Neuronal stem cell (in vitro differentiated cells): ENCODE data around the gene PCNX3.

Experiments
- DNase-seq: peaks from one replicate; pipeline ENCODE4 v3.0.0-alpha.2; 2013; ENCODE audit warnings: low spot score
- H2AFZ ChIP-seq: one replicate; pipeline ENCODE4 v1.6.1; 2013; ENCODE audit warnings: mild to moderate bottlenecking, low read length, inconsistent platforms
- H2AK5ac ChIP-seq: 2 replicates; pipeline ENCODE4 v1.6.1; 2013; ENCODE audit warnings: low read depth, mild to moderate bottlenecking, inconsistent platforms, low read length, moderate library complexity, mixed read lengths
- H2BK120ac ChIP-seq: 2 replicates; pipeline ENCODE4 v1.6.1; 2013; ENCODE audit warnings: low read depth, mild to moderate bottlenecking, inconsistent platforms, low read length, moderate library complexity, mixed read lengths
- H2BK12ac ChIP-seq: one replicate; pipeline ENCODE4 v1.6.1; 2013; ENCODE audit warnings: low read length, inconsistent platforms
- H2BK15ac ChIP-seq: 2 replicates; pipeline ENCODE4 v1.6.1; 2013; ENCODE audit warnings: mild to moderate bottlenecking, low read length, inconsistent platforms, mixed read lengths
- H2BK5ac ChIP-seq: one replicate; pipeline ENCODE4 v1.6.1; 2013; ENCODE audit warnings: inconsistent platforms, mild to moderate bottlenecking, low read length, moderate library complexity
- H3K14ac ChIP-seq: one replicate; pipeline ENCODE4 v1.6.1; 2013; ENCODE audit warnings: low read length, inconsistent platforms
- H3K18ac ChIP-seq: 2 replicates; pipeline ENCODE4 v1.6.1; 2013; ENCODE audit warnings: low read length, inconsistent platforms
- H3K23ac ChIP-seq: 2 replicates; pipeline ENCODE4 v1.6.1; 2013; ENCODE audit warnings: low read depth, mild to moderate bottlenecking, mixed read lengths, low read length, inconsistent platforms; ENCODE audit not compliant: poor library complexity
- H3K27ac ChIP-seq: replicated peaks from 3 replicates; pipeline ENCODE4 v1.5.1; 2013; ENCODE audit warnings: low read length, inconsistent platforms
- H3K27me3 ChIP-seq, 3 experiments: 2 replicates each; pipeline ENCODE4 v1.6.1; 2013; ENCODE audit warnings: low read length in 3 of 3, mild to moderate bottlenecking in 2 of 3, inconsistent platforms in 1 of 3, low read depth in 1 of 3, mixed read lengths in 1 of 3, moderate library complexity in 1 of 3; ENCODE audit not compliant: control insufficient read depth in 3 of 3, insufficient read depth in 3 of 3
- H3K36me3 ChIP-seq, 2 donors: replicated peaks in 1 of 2; 2 replicates each; pipeline ENCODE4 v1.6.1; 2013; ENCODE audit warnings: low read length in 2 of 2; ENCODE audit not compliant: control insufficient read depth in 2 of 2, insufficient read depth in 2 of 2
- H3K4ac ChIP-seq: 2 replicates; pipeline ENCODE4 v1.6.1; 2013; ENCODE audit warnings: inconsistent platforms, mild to moderate bottlenecking, low read length, moderate library complexity
- H3K4me1 ChIP-seq, 2 donors: 1 replicate in 1 of 2; 2 replicates in 1 of 2; pipeline ENCODE4 v1.6.1; 2013; ENCODE audit warnings: low read length in 2 of 2, low read depth in 1 of 2; ENCODE audit not compliant: control insufficient read depth in 2 of 2, insufficient read depth in 1 of 2
- H3K4me2 ChIP-seq: one replicate; pipeline ENCODE4 v1.6.1; 2013; ENCODE audit warnings: mild to moderate bottlenecking, low read length, inconsistent platforms; ENCODE audit not compliant: insufficient read depth, poor library complexity, severe bottlenecking
- H3K4me3 ChIP-seq, 2 donors: 2 replicates each; pipeline ENCODE4 v1.5.1; 2013; ENCODE audit warnings: low read length in 2 of 2, mild to moderate bottlenecking in 2 of 2, inconsistent platforms in 1 of 2, moderate library complexity in 1 of 2
- H3K79me1 ChIP-seq: one replicate; pipeline ENCODE4 v1.6.1; 2013; ENCODE audit warnings: low read depth, mild to moderate bottlenecking, inconsistent platforms, low read length, moderate library complexity
- H3K9ac ChIP-seq: one replicate; pipeline ENCODE4 v1.6.1; 2013; ENCODE audit warnings: mild to moderate bottlenecking, low read depth, low read length, inconsistent platforms; ENCODE audit not compliant: poor library complexity
- H3K9me3 ChIP-seq, 2 donors: replicated peaks in 1 of 2; 2 replicates each; pipeline versions ENCODE3 to v1.6.1; 2013; ENCODE audit warnings: low read length in 2 of 2, mild to moderate bottlenecking in 2 of 2, inconsistent platforms in 1 of 2, low read depth in 1 of 2, mixed read lengths in 1 of 2, moderate library complexity in 1 of 2; ENCODE audit not compliant: control insufficient read depth in 2 of 2, insufficient read depth in 1 of 2
- H4K8ac ChIP-seq: one replicate; pipeline ENCODE4 v1.6.1; 2013; ENCODE audit warnings: low read depth, mild to moderate bottlenecking, inconsistent platforms, low read length, moderate library complexity
- H4K91ac ChIP-seq: one replicate; pipeline ENCODE4 v1.6.1; 2013; ENCODE audit warnings: low read length, low read depth, mild to moderate bottlenecking, inconsistent platforms; ENCODE audit not compliant: poor library complexity
- WGBS, 2 donors: extraction: QIAGEN DNeasy Blood & Tissue Kit; methylation state at CpG; one replicate each; pipeline ENCODE4 v1.1.7; 2013; ENCODE audit warnings: missing lambda C conversion rate in 2 of 2, mixed read lengths in 1 of 2; ENCODE audit not compliant: insufficient read length in 2 of 2, insufficient replicate concordance in 1 of 2; ENCODE audit errors: extremely low coverage in 2 of 2; 5-methylcytosine and 5-hydroxymethylcytosine counted together

The PCNX3 gene

DNA sequence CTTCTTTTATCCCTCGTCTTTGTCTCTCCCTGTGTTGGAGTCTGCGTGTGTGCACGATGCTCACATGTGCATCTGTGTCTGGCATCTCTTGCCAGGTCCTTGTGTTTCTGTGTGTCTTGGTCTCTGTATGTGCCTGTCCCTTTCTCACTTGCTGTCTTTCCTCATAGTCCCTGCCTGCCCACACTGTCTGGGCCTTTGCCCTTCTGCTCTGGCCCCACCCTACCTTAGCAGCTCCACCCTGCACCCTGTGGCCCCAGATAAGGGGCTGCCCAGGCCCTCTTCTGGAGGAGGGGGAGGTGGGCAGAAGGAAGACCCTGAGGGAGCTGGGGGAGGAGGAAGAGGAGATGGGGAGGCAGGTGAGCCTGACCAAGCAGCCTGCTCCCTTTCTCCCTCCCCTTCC is 36.9 kb upstream of the PCNX3 start:
- Histone ChIP-seq H3K4me3 (no peak overlapping the region), H3K4me2 (no peak overlapping the region), H3K14ac (no peak overlapping the region), H3K9ac (no peak overlapping the region), H3K36me3 (peaks cover 2 to 13% of the 10 kb centered on the region in 2 donors), H2BK12ac (no peak overlapping the region), H2BK120ac (no peak overlapping the region), H3K9me3 (no peaks in the 10 kb centered on the region), H3K23ac (no peak overlapping the region), H4K8ac (no peak overlapping the region), H3K4ac (peak overlapping the region; percentile 37), H2BK5ac (no peak overlapping the region), H3K27ac (no peak overlapping the region), H3K27me3 (peaks cover 0 to 25% (median 3%) of the 10 kb centered on the region in 3 experiments), H3K4me1 (peaks cover 11 to 29% of the 10 kb centered on the region in 2 donors), H4K91ac (no peak overlapping the region), H2AFZ (no peak overlapping the region), H3K18ac (peak overlapping the region; percentile 62), H2AK5ac (peak overlapping the region; percentile 38), H2BK15ac (peak overlapping the region; percentile 41), H3K79me1 (no peaks in the 10 kb centered on the region)
- WGBS, 2 donors = no CpG with 5 or more reads among the region's 3 CpGs
- no peak for DNase-seq

DNA sequence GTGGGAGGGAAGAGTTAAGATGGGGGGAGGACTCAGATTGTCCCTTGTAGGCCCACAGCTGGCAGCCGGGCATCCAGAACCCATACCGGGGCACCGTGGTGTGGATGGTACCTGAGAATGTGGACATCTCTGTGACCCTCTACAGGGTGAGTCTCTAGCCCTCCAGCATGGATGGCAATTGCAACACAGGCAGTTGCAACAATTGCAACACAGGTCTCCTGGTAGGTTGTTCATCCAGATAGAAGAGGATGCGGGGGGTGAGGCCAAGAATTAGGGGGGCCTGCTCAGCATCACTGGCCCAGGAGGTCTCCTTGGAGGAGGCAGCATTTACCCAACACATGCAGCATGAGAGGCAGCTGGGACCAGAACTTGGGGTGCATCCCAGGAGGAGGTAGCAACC is 36.3 kb upstream of the PCNX3 start:
- Histone ChIP-seq H3K79me1 (no peaks in the 10 kb centered on the region), H3K36me3 (peaks cover 0 to 11% of the 10 kb centered on the region in 2 donors), H3K4me3 (no peak overlapping the region), H4K8ac (no peak overlapping the region), H2AFZ (no peak overlapping the region), H3K9ac (no peak overlapping the region), H3K23ac (no peak overlapping the region), H3K4ac (no peak overlapping the region), H2BK12ac (no peak overlapping the region), H3K9me3 (no peaks in the 10 kb centered on the region), H3K4me1 (peaks cover 11 to 29% of the 10 kb centered on the region in 2 donors), H2BK5ac (no peak overlapping the region), H3K4me2 (no peak overlapping the region), H3K27me3 (peaks cover 0 to 31% (median 3%) of the 10 kb centered on the region in 3 experiments), H4K91ac (no peak overlapping the region), H2BK15ac (peak overlapping the region; percentile 41), H3K14ac (no peak overlapping the region), H2AK5ac (no peak overlapping the region), H3K27ac (no peak overlapping the region), H2BK120ac (no peak overlapping the region), H3K18ac (no peak overlapping the region)
- no CpG with 5 or more reads among the region's 4 CpGs for WGBS, 2 donors
- no peak for DNase-seq

GRCh38 chr11:65580031-65580692 is 35.4 kb upstream of the PCNX3 start:
- Histone ChIP-seq H2BK5ac (no peak overlapping the region), H3K9me3 (no peaks in the 10 kb centered on the region), H3K4me3 (no peak overlapping the region), H3K27ac (no peak overlapping the region), H3K4ac (no peak overlapping the region), H2AK5ac (no peak overlapping the region), H2AFZ (no peak overlapping the region), H4K91ac (no peak overlapping the region), H3K27me3 (peaks cover 0 to 32% (median 0%) of the 10 kb centered on the region in 3 experiments), H3K4me2 (no peak overlapping the region), H3K18ac (no peak overlapping the region), H2BK12ac (no peak overlapping the region), H3K9ac (no peak overlapping the region), H4K8ac (no peak overlapping the region), H2BK15ac (no peak overlapping the region), H3K14ac (no peak overlapping the region), H3K79me1 (no peaks in the 10 kb centered on the region), H3K4me1 (peaks cover 11 to 35% of the 10 kb centered on the region in 2 donors), H3K23ac (no peak overlapping the region), H2BK120ac (no peak overlapping the region), H3K36me3 (peaks cover 0 to 5% of the 10 kb centered on the region in 2 donors)
- no CpG with 5 or more reads among the region's 19 CpGs for WGBS, 2 donors
- no peak for DNase-seq

DNA sequence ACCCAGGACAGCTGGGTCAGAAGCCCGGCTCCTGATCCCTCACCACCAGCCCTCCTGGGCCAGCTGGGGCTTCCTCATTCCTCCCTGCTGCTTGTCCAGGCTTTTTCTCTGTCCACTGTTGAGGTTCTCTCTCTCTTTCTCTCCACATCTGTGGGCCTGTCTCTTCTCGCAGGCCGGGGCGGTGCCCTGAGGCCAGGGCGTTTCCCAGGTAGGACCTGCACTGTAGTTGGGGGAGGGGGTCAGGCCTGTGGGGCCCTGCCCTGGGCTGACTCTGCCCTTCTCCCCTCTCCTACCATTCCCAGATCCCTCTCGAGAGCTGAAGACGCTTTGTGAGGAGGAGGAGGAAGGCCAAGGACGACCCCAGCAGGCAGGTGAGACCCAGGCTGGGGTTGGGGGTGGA is 34.8 kb upstream of the PCNX3 start:
- Histone ChIP-seq H4K91ac (no peak overlapping the region), H3K4ac (no peak overlapping the region), H3K9ac (no peak overlapping the region), H3K27me3 (peaks cover 0 to 33% (median 0%) of the 10 kb centered on the region in 3 experiments), H2BK12ac (no peak overlapping the region), H3K14ac (no peak overlapping the region), H3K23ac (no peak overlapping the region), H3K9me3 (no peaks in the 10 kb centered on the region), H3K4me1 (peaks cover 9 to 35% of the 10 kb centered on the region in 2 donors), H3K79me1 (no peaks in the 10 kb centered on the region), H2BK120ac (no peak overlapping the region), H2AFZ (no peak overlapping the region), H3K27ac (no peak overlapping the region), H2BK5ac (no peak overlapping the region), H2AK5ac (no peak overlapping the region), H3K4me2 (no peak overlapping the region), H4K8ac (no peak overlapping the region), H3K18ac (no peak overlapping the region), H2BK15ac (no peak overlapping the region), H3K36me3 (no peaks in the 10 kb centered on the region), H3K4me3 (no peak overlapping the region)
- WGBS, 2 donors = no CpG with 5 or more reads among the region's 8 CpGs
- DNase-seq = no peak
